HepG2 (cell line): ENCODE measurements around the gene CAVIN2. TPM values are rescaled to one million over a fixed set of nuclear protein-coding genes. Genes with fewer than 3 reads are reported as not detected.

Experiments
- ATAC-seq: fragments of 200-7000 bp; cut with Tn5 transposase; 3 replicates; pipeline ENCODE4 v1.9.1; 2020; ENCODE audit warnings: mild to moderate bottlenecking, moderate library complexity
- BruUV-seq: library from RNA; stranded (reverse); fragments of 400-500 nt; replicated peaks from 2 replicates; lab custom pipeline; 2021; lab: Mats Ljungman, UMichigan
- CTCF ChIA-PET: fragments of 300-600 bp; formaldehyde crosslinking; extraction: SDS; loops from one replicate; lab custom pipeline; 2021; ENCODE audit warnings: low total read pairs, inconsistent platforms, low intra/inter-chr PET ratio; lab: Yijun Ruan, JAX
- POLR2A ChIA-PET: fragments of 350-600 bp; sonication (Branson Sonifier 250); formaldehyde crosslinking; loops from one replicate; lab custom pipeline; 2020; ENCODE audit warnings: antibody characterized with exemption, inconsistent platforms; lab: Yijun Ruan, JAX
- DNase-seq: peaks from one replicate; pipeline ENCODE4 v3.0.0-alpha.2; 2015; ENCODE audit warnings: low spot score
- FAIRE-seq: peaks from 3 replicates; lab custom pipeline; 2011; peaks lifted over from hg19 to GRCh38; lab: Jason Lieb, UNC
- H2AFZ ChIP-seq: one replicate; pipeline ENCODE4 v1.6.1; 2011; ENCODE audit warnings: low read length, inconsistent platforms
- H3K27ac ChIP-seq: fragments of 300-600 bp; 3 replicates; pipeline ENCODE4 v1.8.0; 2011; ENCODE audit warnings: mixed run types, mild to moderate bottlenecking, mixed read lengths, low read length, inconsistent platforms; ENCODE audit not compliant: insufficient read depth; ENCODE audit errors: extremely low read length
- H3K27me3 ChIP-seq, 2 experiments: fragments of 200-600 bp in 1 of 2; 2 replicates in 1 of 2; 3 replicates in 1 of 2; pipeline versions ENCODE4 v1.6.0 to v1.8.0; 2011; ENCODE audit warnings: low read length in 2 of 2, mild to moderate bottlenecking in 2 of 2, moderate library complexity in 2 of 2, inconsistent platforms in 1 of 2; ENCODE audit not compliant: insufficient read depth in 2 of 2, control insufficient read depth in 1 of 2
- H3K36me3 ChIP-seq, 2 experiments: fragments of 200-600 bp in 1 of 2; replicated peaks in 1 of 2; 2 replicates in 1 of 2; 3 replicates in 1 of 2; pipeline versions ENCODE4 v1.5.1 to v1.8.0; 2011; ENCODE audit warnings: low read length in 2 of 2, inconsistent platforms in 1 of 2; ENCODE audit not compliant: insufficient read depth in 2 of 2, control insufficient read depth in 1 of 2
- H3K4me1 ChIP-seq: 2 replicates; pipeline ENCODE4 v1.5.1; 2012; ENCODE audit warnings: low read length, inconsistent platforms; ENCODE audit not compliant: insufficient read depth
- H3K4me2 ChIP-seq: 2 replicates; pipeline ENCODE4 v1.6.0; 2011; ENCODE audit warnings: low read depth, low read length, inconsistent platforms
- H3K4me3 ChIP-seq, 3 experiments: fragments of 200-600 bp in 1 of 3; sonication (generic), shearing (Covaris generic) in 1 of 3; replicated peaks in 1 of 3; 2 replicates each; pipeline ENCODE4 v1.5.1; 2011 to 2016; ENCODE audit warnings: low read length in 3 of 3, inconsistent platforms in 2 of 3, low read depth in 2 of 3, mild to moderate bottlenecking in 2 of 3, control low read depth in 1 of 3, mixed read lengths in 1 of 3; ENCODE audit not compliant: insufficient read depth in 1 of 3
- H3K79me2 ChIP-seq: one replicate; pipeline ENCODE4 v1.6.1; 2011; ENCODE audit warnings: low read length, inconsistent platforms; ENCODE audit not compliant: insufficient read depth
- H3K9ac ChIP-seq: 2 replicates; pipeline ENCODE4 v1.6.0; 2011; ENCODE audit warnings: mild to moderate bottlenecking, low read depth, low read length, inconsistent platforms; ENCODE audit not compliant: insufficient read depth
- H3K9me3 ChIP-seq: 2 replicates; pipeline ENCODE4 v1.5.1; 2012; ENCODE audit warnings: mild to moderate bottlenecking, low read length
- H4K20me1 ChIP-seq: 2 replicates; pipeline ENCODE4 v1.6.0; 2011; ENCODE audit warnings: inconsistent platforms, mild to moderate bottlenecking, low read length, moderate library complexity; ENCODE audit not compliant: insufficient read depth
- RARG ChIP-seq: sonication (generic); formaldehyde crosslinking; IDR thresholded peaks from 2 replicates; pipeline ENCODE4 v1.4.0; 2020; ENCODE audit warnings: low read depth, mild to moderate bottlenecking, missing genetic modification reagents
- RBM39 ChIP-seq: fragments of 200-400 bp; formaldehyde crosslinking; IDR thresholded peaks from one replicate; pipeline ENCODE4 v1.6.1; 2018; ENCODE audit warnings: antibody characterized with exemption, mild to moderate bottlenecking, low read depth, low read length; ENCODE audit not compliant: poor library complexity, severe bottlenecking
- THYN1 ChIP-seq: sonication (generic); formaldehyde crosslinking; IDR thresholded peaks from 2 replicates; pipeline ENCODE4 v1.8.1; 2023; ENCODE audit warnings: low read depth, mild to moderate bottlenecking, moderate library complexity, missing genetic modification reagents, borderline replicate concordance
- ZNF263 ChIP-seq: sonication (generic); formaldehyde crosslinking; IDR thresholded peaks from 2 replicates; pipeline ENCODE4 v1.4.0; 2020; ENCODE audit warnings: missing genetic modification reagents
- ZNF34 ChIP-seq: sonication (generic); formaldehyde crosslinking; IDR thresholded peaks from 2 replicates; pipeline ENCODE4 v1.4.0; 2020; ENCODE audit warnings: mild to moderate bottlenecking, missing genetic modification reagents, borderline replicate concordance
- ZNF607 ChIP-seq: sonication (generic); formaldehyde crosslinking; IDR thresholded peaks from 2 replicates; pipeline ENCODE4 v1.5.1; 2020; ENCODE audit warnings: missing genetic modification reagents, mild to moderate bottlenecking, borderline replicate concordance
- ZNF678 ChIP-seq: sonication (generic); formaldehyde crosslinking; IDR thresholded peaks from 2 replicates; pipeline ENCODE4 v1.4.0; 2020; ENCODE audit warnings: mild to moderate bottlenecking, missing genetic modification reagents
- WGBS: methylation state at CpG from one replicate; pipeline ENCODE4 v1.1.6; 2017; ENCODE audit warnings: low lambda C conversion rate; 5-methylcytosine and 5-hydroxymethylcytosine counted together
- in situ Hi-C: cut with HindIII; loops from 2 replicates; pipeline ENCODE4 v1.10.0; 2017; ENCODE audit warnings: low pct_unique_long_range_greater_than_20kb; ENCODE audit not compliant: extremely low pct_ligation_motif_present
- intact Hi-C: fragments of 100-400 bp; cut with micrococcal nuclease; formaldehyde crosslinking; loops from one replicate; pipeline ENCODE4 v1.10.0; 2022; ENCODE audit not compliant: unreplicated experiment
- polyA plus RNA-seq, 8 experiments: library from polyadenylated mRNA; depleted of rRNA in 3 of 8; stranded (reverse) in 7 of 8; unstranded in 1 of 8; fragments of >200 nt; fragmentation: Illumina TruSeq in 4 of 8; extraction: Trizol in 4 of 8; gene quantifications; 2 replicates each; pipeline versions ENCODE4 v1.2.1 to v1.2.3, GENCODE V29; 2011 to 2016; ENCODE audit warnings: low read depth in 4 of 8, missing spikeins in 1 of 8, mixed read lengths in 1 of 8; ENCODE audit not compliant: insufficient read depth in 1 of 8
- total RNA-seq, 5 experiments: library from RNA; depleted of rRNA; stranded (reverse); fragments of >200 nt; fragmentation: Illumina TruSeq; extraction: Trizol; gene quantifications; 2 replicates each; pipeline ENCODE4 v1.2.3, GENCODE V29; 2016; ENCODE audit warnings: low read depth in 1 of 5
- TF ChIP-seq, protein P1 (sequence below): sonication (generic); formaldehyde crosslinking; IDR thresholded peaks from 2 replicates; pipeline ENCODE4 v1.9.0; 2021; ENCODE audit warnings: missing genetic modification reagents, borderline replicate concordance
- TF ChIP-seq, protein P2 (sequence below): sonication (generic); formaldehyde crosslinking; IDR thresholded peaks from 2 replicates; pipeline ENCODE4 v1.9.0; 2021; ENCODE audit warnings: missing genetic modification reagents, borderline replicate concordance
- TF ChIP-seq, protein P3 (sequence below): sonication (generic); formaldehyde crosslinking; IDR thresholded peaks from 2 replicates; pipeline ENCODE4 v1.4.0; 2020; ENCODE audit warnings: mild to moderate bottlenecking, missing genetic modification reagents, borderline replicate concordance
- TF ChIP-seq, protein P4 (sequence below): sonication (generic); formaldehyde crosslinking; IDR thresholded peaks from 2 replicates; pipeline ENCODE4 v1.4.0; 2020; ENCODE audit warnings: low read depth, mild to moderate bottlenecking, missing genetic modification reagents

Gene CAVIN2
- total and polyA plus RNA-seq, 2 of the 13 experiments (the other 11 are each of a cell fraction or from before 2014, with no cell fraction given): 7.6 to 38.8 TPM

DNA sequence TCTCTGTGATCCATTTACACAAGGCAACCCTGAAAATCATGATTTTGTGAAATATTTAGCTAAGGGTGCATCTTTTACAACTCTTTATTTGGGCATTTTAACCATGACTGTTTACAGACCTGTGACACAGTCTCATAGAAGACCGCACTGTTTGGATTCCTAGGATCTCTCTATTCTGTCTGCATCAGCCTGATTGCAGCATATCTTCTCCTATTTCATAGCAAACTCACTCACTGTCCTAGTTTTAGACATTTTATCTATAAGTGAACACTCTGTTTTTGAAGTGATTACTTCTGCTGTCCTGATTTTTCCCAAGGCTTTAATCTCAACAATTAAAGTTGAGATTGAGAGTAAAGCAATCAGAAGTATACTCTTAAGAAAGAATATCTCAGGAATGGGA, 56.2 kb downstream of the CAVIN2 start (continued):
- no peak for TF ChIP-seq ZNF607 (CRISPR knock-in tag)
- TF ChIP-seq, protein P1, sequence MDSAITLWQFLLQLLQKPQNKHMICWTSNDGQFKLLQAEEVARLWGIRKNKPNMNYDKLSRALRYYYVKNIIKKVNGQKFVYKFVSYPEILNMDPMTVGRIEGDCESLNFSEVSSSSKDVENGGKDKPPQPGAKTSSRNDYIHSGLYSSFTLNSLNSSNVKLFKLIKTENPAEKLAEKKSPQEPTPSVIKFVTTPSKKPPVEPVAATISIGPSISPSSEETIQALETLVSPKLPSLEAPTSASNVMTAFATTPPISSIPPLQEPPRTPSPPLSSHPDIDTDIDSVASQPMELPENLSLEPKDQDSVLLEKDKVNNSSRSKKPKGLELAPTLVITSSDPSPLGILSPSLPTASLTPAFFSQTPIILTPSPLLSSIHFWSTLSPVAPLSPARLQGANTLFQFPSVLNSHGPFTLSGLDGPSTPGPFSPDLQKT (CRISPR knock-in tag): no peak
- TF ChIP-seq, protein P2, sequence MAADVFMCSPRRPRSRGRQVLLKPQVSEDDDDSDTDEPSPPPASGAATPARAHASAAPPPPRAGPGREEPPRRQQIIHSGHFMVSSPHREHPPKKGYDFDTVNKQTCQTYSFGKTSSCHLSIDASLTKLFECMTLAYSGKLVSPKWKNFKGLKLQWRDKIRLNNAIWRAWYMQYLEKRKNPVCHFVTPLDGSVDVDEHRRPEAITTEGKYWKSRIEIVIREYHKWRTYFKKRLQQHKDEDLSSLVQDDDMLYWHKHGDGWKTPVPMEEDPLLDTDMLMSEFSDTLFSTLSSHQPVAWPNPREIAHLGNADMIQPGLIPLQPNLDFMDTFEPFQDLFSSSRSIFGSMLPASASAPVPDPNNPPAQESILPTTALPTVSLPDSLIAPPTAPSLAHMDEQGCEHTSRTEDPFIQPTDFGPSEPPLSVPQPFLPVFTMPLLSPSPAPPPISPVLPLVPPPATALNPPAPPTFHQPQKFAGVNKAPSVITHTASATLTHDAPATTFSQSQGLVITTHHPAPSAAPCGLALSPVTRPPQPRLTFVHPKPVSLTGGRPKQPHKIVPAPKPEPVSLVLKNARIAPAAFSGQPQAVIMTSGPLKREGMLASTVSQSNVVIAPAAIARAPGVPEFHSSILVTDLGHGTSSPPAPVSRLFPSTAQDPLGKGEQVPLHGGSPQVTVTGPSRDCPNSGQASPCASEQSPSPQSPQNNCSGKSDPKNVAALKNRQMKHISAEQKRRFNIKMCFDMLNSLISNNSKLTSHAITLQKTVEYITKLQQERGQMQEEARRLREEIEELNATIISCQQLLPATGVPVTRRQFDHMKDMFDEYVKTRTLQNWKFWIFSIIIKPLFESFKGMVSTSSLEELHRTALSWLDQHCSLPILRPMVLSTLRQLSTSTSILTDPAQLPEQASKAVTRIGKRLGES: no peak

DNA sequence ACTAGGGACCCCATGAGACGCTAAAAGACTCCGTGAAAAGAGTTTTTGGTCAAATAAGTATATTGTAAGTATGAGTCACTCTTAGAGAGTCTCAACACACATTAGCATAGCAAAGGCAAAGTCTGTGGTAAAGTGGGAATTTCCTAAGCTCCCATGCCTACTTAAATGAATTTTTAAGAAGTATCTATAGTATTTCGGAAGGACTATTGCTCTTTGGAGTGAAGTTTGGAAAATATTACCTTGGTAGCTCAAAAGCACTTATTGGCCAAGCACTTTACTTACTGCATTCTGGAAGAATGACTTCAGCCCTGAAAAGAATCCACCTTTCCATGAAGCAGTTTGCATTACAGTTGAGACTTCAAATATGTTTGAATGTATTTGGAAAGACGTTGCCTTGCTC, 57.1 kb downstream of the CAVIN2 start:
- CTCF ChIA-PET: no interaction called here
- Histone ChIP-seq H3K36me3 (no peaks in the 10 kb centered on the region), H4K20me1 (no peaks in the 10 kb centered on the region), H3K9me3 (no peaks in the 10 kb centered on the region), H3K4me1 (no peaks in the 10 kb centered on the region), H3K9ac (no peak overlapping the region), H3K27ac (no peak overlapping the region), H2AFZ (no peak overlapping the region), H3K79me2 (no peaks in the 10 kb centered on the region), H3K27me3 (no peaks in the 10 kb centered on the region; a peak in 2 of 5 replicates), H3K4me2 (no peak overlapping the region), H3K4me3 (no peak overlapping the region)
- in situ Hi-C loops: no loop called here
- BruUV-seq: no TSS peak
- intact Hi-C loops: no loop called here
- DNase-seq: no peak
- POLR2A ChIA-PET: no interaction called here
- FAIRE-seq: no peak
- ATAC-seq: no peak
- 2% methylated on average over 4 of the region's 4 CpGs for WGBS
- TF ChIP-seq, protein P3, sequence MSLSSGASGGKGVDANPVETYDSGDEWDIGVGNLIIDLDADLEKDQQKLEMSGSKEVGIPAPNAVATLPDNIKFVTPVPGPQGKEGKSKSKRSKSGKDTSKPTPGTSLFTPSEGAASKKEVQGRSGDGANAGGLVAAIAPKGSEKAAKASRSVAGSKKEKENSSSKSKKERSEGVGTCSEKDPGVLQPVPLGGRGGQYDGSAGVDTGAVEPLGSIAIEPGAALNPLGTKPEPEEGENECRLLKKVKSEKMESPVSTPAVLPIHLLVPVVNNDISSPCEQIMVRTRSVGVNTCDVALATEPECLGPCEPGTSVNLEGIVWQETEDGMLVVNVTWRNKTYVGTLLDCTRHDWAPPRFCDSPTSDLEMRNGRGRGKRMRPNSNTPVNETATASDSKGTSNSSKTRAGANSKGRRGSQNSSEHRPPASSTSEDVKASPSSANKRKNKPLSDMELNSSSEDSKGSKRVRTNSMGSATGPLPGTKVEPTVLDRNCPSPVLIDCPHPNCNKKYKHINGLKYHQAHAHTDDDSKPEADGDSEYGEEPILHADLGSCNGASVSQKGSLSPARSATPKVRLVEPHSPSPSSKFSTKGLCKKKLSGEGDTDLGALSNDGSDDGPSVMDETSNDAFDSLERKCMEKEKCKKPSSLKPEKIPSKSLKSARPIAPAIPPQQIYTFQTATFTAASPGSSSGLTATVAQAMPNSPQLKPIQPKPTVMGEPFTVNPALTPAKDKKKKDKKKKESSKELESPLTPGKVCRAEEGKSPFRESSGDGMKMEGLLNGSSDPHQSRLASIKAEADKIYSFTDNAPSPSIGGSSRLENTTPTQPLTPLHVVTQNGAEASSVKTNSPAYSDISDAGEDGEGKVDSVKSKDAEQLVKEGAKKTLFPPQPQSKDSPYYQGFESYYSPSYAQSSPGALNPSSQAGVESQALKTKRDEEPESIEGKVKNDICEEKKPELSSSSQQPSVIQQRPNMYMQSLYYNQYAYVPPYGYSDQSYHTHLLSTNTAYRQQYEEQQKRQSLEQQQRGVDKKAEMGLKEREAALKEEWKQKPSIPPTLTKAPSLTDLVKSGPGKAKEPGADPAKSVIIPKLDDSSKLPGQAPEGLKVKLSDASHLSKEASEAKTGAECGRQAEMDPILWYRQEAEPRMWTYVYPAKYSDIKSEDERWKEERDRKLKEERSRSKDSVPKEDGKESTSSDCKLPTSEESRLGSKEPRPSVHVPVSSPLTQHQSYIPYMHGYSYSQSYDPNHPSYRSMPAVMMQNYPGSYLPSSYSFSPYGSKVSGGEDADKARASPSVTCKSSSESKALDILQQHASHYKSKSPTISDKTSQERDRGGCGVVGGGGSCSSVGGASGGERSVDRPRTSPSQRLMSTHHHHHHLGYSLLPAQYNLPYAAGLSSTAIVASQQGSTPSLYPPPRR (CRISPR knock-in tag): no peak
- TF ChIP-seq THYN1 (CRISPR knock-in tag) (no peak), ZNF263 (CRISPR knock-in tag) (no peak), RBM39 (no peak), ZNF34 (no peak), ZNF678 (no peak), RARG (CRISPR knock-in tag) (no peak)
- TF ChIP-seq, protein P4, sequence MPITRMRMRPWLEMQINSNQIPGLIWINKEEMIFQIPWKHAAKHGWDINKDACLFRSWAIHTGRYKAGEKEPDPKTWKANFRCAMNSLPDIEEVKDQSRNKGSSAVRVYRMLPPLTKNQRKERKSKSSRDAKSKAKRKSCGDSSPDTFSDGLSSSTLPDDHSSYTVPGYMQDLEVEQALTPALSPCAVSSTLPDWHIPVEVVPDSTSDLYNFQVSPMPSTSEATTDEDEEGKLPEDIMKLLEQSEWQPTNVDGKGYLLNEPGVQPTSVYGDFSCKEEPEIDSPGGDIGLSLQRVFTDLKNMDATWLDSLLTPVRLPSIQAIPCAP (CRISPR knock-in tag): no peak
